Measurements from ENCODE around the gene CDHR4. TPM values are rescaled to one million over a fixed set of nuclear protein-coding genes. Genes with fewer than 3 reads are reported as not detected.

CDHR4 gene
- total RNA-seq (0.57 TPM in 1 of 2 replicates, not detected in the other), polyA plus RNA-seq (0.57 and 1.5 TPM in 2 replicates)

- 78% methylated on average over 4 of the region's 4 CpGs for WGBS (ENCODE audit: low lambda C conversion rate, missing lambda C conversion rate)
- peak; percentile 76 for DNase-seq (ENCODE audit: low spot score)
- Histone ChIP-seq H4K20me1 (ENCODE audit: insufficient read depth, poor library complexity, severe bottlenecking) (no peaks in the 10 kb centered on the region), H3K27ac (no peak within 1 kb of the TSS), H3K79me2 (peaks cover 4% of the 10 kb centered on the region), H3K9me3 (ENCODE audit: low read depth) (no peaks in the 10 kb centered on the region), H3K4me1 (ENCODE audit: insufficient read depth) (no peaks in the 10 kb centered on the region), H3K4me3 (no peak within 1 kb of the TSS), H3K27me3 (peaks cover 13% of the 10 kb centered on the region), H2AFZ (no peak within 1 kb of the TSS), H3K9me2 (replicated peaks; ENCODE audit: insufficient read depth) (no peaks in the 10 kb centered on the region), H3K36me3 (replicated peaks; ENCODE audit: insufficient read depth, low read depth) (no peaks in the 10 kb centered on the region), H3K4me2 (no peak within 1 kb of the TSS)
- TF ChIP-seq CTCF (IDR thresholded peaks at IDR 0.05; ENCODE audit: poor library complexity) (no peak), EZH2phosphoT487 (IDR thresholded peaks at IDR 0.05; ENCODE audit: low read depth, severe bottlenecking, unreplicated experiment) (no peak), EZH2 (IDR thresholded peaks at IDR 0.05; ENCODE audit: borderline replicate concordance) (no peak)
These were observed at the start of gene CDHR4 for GRCh38 chr3:49799761-49800160. CDHR4 (minus strand) TSS chr3:49799873; CDS start chr3:49799812, 61 bp downstream.

- no peak overlapping the region for H3K4me3 ChIP-seq
- H4K20me1 ChIP-seq (ENCODE audit: insufficient read depth, poor library complexity, severe bottlenecking), result no peaks in the 10 kb centered on the region
- H2AFZ ChIP-seq, result no peak overlapping the region
- H3K4me1 ChIP-seq (ENCODE audit: insufficient read depth), result no peaks in the 10 kb centered on the region
- peak; percentile 3 for DNase-seq (ENCODE audit: low spot score)
- H3K36me3 ChIP-seq (replicated peaks; ENCODE audit: insufficient read depth, low read depth), result no peaks in the 10 kb centered on the region
- no peaks in the 10 kb centered on the region for H3K27me3 ChIP-seq
- no peak overlapping the region for H3K27ac ChIP-seq
- no peaks in the 10 kb centered on the region for H3K9me3 ChIP-seq (ENCODE audit: low read depth)
- H3K79me2 ChIP-seq, result no peaks in the 10 kb centered on the region
- 89% methylated on average over 3 of the region's 3 CpGs for WGBS (ENCODE audit: low lambda C conversion rate, missing lambda C conversion rate)
- no peak overlapping the region for H3K4me2 ChIP-seq
- H3K9me2 ChIP-seq (replicated peaks; ENCODE audit: insufficient read depth), result no peaks in the 10 kb centered on the region
- TF ChIP-seq CTCF (IDR thresholded peaks at IDR 0.05; ENCODE audit: poor library complexity), result no peak
- TF ChIP-seq EZH2 (IDR thresholded peaks at IDR 0.05; ENCODE audit: borderline replicate concordance), result no peak
- no peak for TF ChIP-seq EZH2phosphoT487 (IDR thresholded peaks at IDR 0.05; ENCODE audit: low read depth, severe bottlenecking, unreplicated experiment)
These were observed 46.0 kb upstream of the CDHR4 start for GRCh38 chr3:49845694-49846093.

- TF ChIP-seq EZH2phosphoT487 (IDR thresholded peaks at IDR 0.05; ENCODE audit: low read depth, severe bottlenecking, unreplicated experiment), result no peak
- TF ChIP-seq EZH2 (IDR thresholded peaks at IDR 0.05; ENCODE audit: borderline replicate concordance), result no peak
- TF ChIP-seq CTCF (IDR thresholded peaks at IDR 0.05; ENCODE audit: poor library complexity), result no peak
- Histone ChIP-seq H3K4me1 (ENCODE audit: insufficient read depth) (peaks cover under 1% of the 10 kb centered on the region), H2AFZ (no peak overlapping the region), H3K9me3 (ENCODE audit: low read depth) (no peaks in the 10 kb centered on the region), H3K4me2 (no peak overlapping the region), H3K9me2 (replicated peaks; ENCODE audit: insufficient read depth) (no peaks in the 10 kb centered on the region), H3K79me2 (no peaks in the 10 kb centered on the region), H3K4me3 (no peak overlapping the region), H3K36me3 (replicated peaks; ENCODE audit: insufficient read depth, low read depth) (no peaks in the 10 kb centered on the region), H3K27ac (no peak overlapping the region), H4K20me1 (ENCODE audit: insufficient read depth, poor library complexity, severe bottlenecking) (no peaks in the 10 kb centered on the region), H3K27me3 (no peaks in the 10 kb centered on the region)
- 74% methylated on average over 5 of the region's 5 CpGs for WGBS (ENCODE audit: low lambda C conversion rate, missing lambda C conversion rate)
- peak; percentile 4 for DNase-seq (ENCODE audit: low spot score)
These were observed 45.0 kb upstream of the CDHR4 start for GRCh38 chr3:49844464-49845183.
